ENCODE measurements around the gene LRATD1. TPM values are rescaled to one million over a fixed set of nuclear protein-coding genes. Genes with fewer than 3 reads are reported as not detected.

Gene LRATD1
- total RNA-seq, 1 donor from 2014 or later = 3.1 TPM

- H3K27ac ChIP-seq (replicated peaks) = no peak overlapping the region
- H3K9me3 ChIP-seq (replicated peaks) = no peaks in the 10 kb centered on the region
- intact Hi-C loops (cut with micrococcal nuclease) = no loop called here
- no peak for TF ChIP-seq CTCF (IDR thresholded peaks at IDR 0.05; ENCODE audit: borderline replicate concordance)
- DNase-seq = no peak
- H3K4me3 ChIP-seq = no peak overlapping the region
- H3K27me3 ChIP-seq (ENCODE audit: low read depth) = peaks cover 55% of the 10 kb centered on the region
- no peaks in the 10 kb centered on the region for H3K4me1 ChIP-seq
- no peaks in the 10 kb centered on the region for H3K36me3 ChIP-seq
Measured at GRCh38 chr2:14623237-14623636, 9.3 kb upstream of the LRATD1 start.

GRCh38 chr2:14626873-14627272, 5.6 kb upstream of the LRATD1 start:
- H3K4me1 ChIP-seq = no peaks in the 10 kb centered on the region
- intact Hi-C loops (cut with micrococcal nuclease) = no loop called here
- no peak overlapping the region for H3K27ac ChIP-seq (replicated peaks)
- DNase-seq = no peak
- no peak for TF ChIP-seq CTCF (IDR thresholded peaks at IDR 0.05; ENCODE audit: borderline replicate concordance)
- H3K36me3 ChIP-seq = no peaks in the 10 kb centered on the region
- H3K4me3 ChIP-seq = no peak overlapping the region
- H3K27me3 ChIP-seq (ENCODE audit: low read depth) = peaks cover 80% of the 10 kb centered on the region
- H3K9me3 ChIP-seq (replicated peaks) = no peaks in the 10 kb centered on the region

GRCh38 chr2:14628901-14629300, 3.6 kb upstream of the LRATD1 start:
- peaks cover 20% of the 10 kb centered on the region for H3K4me1 ChIP-seq
- TF ChIP-seq CTCF (IDR thresholded peaks at IDR 0.05; ENCODE audit: borderline replicate concordance) = no peak
- intact Hi-C loops (cut with micrococcal nuclease) = no loop called here
- no peak for DNase-seq
- no peak overlapping the region for H3K27ac ChIP-seq (replicated peaks)
- H3K9me3 ChIP-seq (replicated peaks) = no peaks in the 10 kb centered on the region
- H3K4me3 ChIP-seq = no peak overlapping the region
- H3K27me3 ChIP-seq (ENCODE audit: low read depth) = peaks cover 96% of the 10 kb centered on the region
- no peaks in the 10 kb centered on the region for H3K36me3 ChIP-seq

- H3K4me3 ChIP-seq = peak overlapping the region; percentile 73
- no peaks in the 10 kb centered on the region for H3K9me3 ChIP-seq (replicated peaks)
- peaks cover 43% of the 10 kb centered on the region for H3K4me1 ChIP-seq
- DNase-seq = no peak
- intact Hi-C loops (cut with micrococcal nuclease) = no loop called here
- H3K27ac ChIP-seq (replicated peaks) = no peak overlapping the region
- TF ChIP-seq CTCF (IDR thresholded peaks at IDR 0.05; ENCODE audit: borderline replicate concordance) = no peak
- H3K27me3 ChIP-seq (ENCODE audit: low read depth) = peaks cover 92% of the 10 kb centered on the region
- no peaks in the 10 kb centered on the region for H3K36me3 ChIP-seq
Measured at GRCh38 chr2:14631406-14632040, 994 bp upstream of the LRATD1 start.

- peak overlapping the region; percentile 73 for H3K4me3 ChIP-seq
- H3K27me3 ChIP-seq (ENCODE audit: low read depth) = peaks cover 91% of the 10 kb centered on the region
- DNase-seq = no peak
- intact Hi-C loops (cut with micrococcal nuclease) = no loop called here
- no peak for TF ChIP-seq CTCF (IDR thresholded peaks at IDR 0.05; ENCODE audit: borderline replicate concordance)
- H3K36me3 ChIP-seq = no peaks in the 10 kb centered on the region
- H3K9me3 ChIP-seq (replicated peaks) = no peaks in the 10 kb centered on the region
- peaks cover 43% of the 10 kb centered on the region for H3K4me1 ChIP-seq
- no peak overlapping the region for H3K27ac ChIP-seq (replicated peaks)
Measured at GRCh38 chr2:14633061-14633460, 544 bp downstream of the LRATD1 start.

Data from left ventricle myocardium inferior (tissue), 1 donor.